NT2/D1 (cell line): ENCODE measurements around the gene CEP72.

Experiments used
- DNase-seq: peaks from one replicate; pipeline ENCODE4 v3.0.0-alpha.2; 2011; ENCODE audit warnings: low read depth, low spot score
- H3K27me3 ChIP-seq: 2 replicates; pipeline ENCODE4 v1.6.0; 2011; ENCODE audit warnings: mild to moderate bottlenecking; ENCODE audit not compliant: insufficient read length, insufficient read depth
- H3K36me3 ChIP-seq: 2 replicates; pipeline ENCODE4 v1.6.1; 2011; ENCODE audit warnings: mild to moderate bottlenecking, low read length, mixed read lengths; ENCODE audit not compliant: insufficient read depth, insufficient read length
- H3K4me1 ChIP-seq: 2 replicates; pipeline ENCODE4 v1.5.1; 2011; ENCODE audit not compliant: insufficient read depth, insufficient read length
- H3K4me3 ChIP-seq: 2 replicates; pipeline ENCODE4 v1.5.1; 2011; ENCODE audit warnings: low read depth; ENCODE audit not compliant: insufficient read length
- H3K9ac ChIP-seq: 2 replicates; pipeline ENCODE4 v1.6.0; 2011; ENCODE audit warnings: low read depth; ENCODE audit not compliant: insufficient read length
- H3K9me3 ChIP-seq: 2 replicates; pipeline ENCODE4 v1.5.1; 2011; ENCODE audit warnings: mild to moderate bottlenecking, low read length; ENCODE audit not compliant: insufficient read depth
- SUZ12 ChIP-seq: IDR thresholded peaks from 2 replicates; pipeline ENCODE4 v1.6.1; 2011; ENCODE audit not compliant: insufficient read length, insufficient read depth; ENCODE audit errors: extremely low read depth
- YY1 ChIP-seq: IDR thresholded peaks from 2 replicates; pipeline ENCODE4 v1.6.1; 2011; ENCODE audit not compliant: insufficient read length, insufficient read depth
- ZNF274 ChIP-seq: IDR thresholded peaks from 2 replicates; pipeline ENCODE4 v1.6.1; 2011; ENCODE audit warnings: mild to moderate bottlenecking, low read depth, low read length

Gene CEP72

GRCh38 chr5:641331-641765 lies 29.2 kb downstream of the CEP72 start:
- Histone ChIP-seq H3K4me1 (no peaks in the 10 kb centered on the region), H3K9me3 (no peaks in the 10 kb centered on the region), H3K27me3 (no peaks in the 10 kb centered on the region), H3K36me3 (peaks cover 92% of the 10 kb centered on the region), H3K9ac (no peak overlapping the region), H3K4me3 (no peak overlapping the region)
- DNase-seq = no peak
- no peak for TF ChIP-seq YY1
- TF ChIP-seq SUZ12 = no peak
- TF ChIP-seq ZNF274 = no peak

GRCh38 chr5:642481-642880 lies 30.3 kb downstream of the CEP72 start:
- no peak overlapping the region for H3K9ac ChIP-seq
- H3K27me3 ChIP-seq = no peaks in the 10 kb centered on the region
- no peak overlapping the region for H3K4me3 ChIP-seq
- no peak for DNase-seq
- TF ChIP-seq YY1 = no peak
- TF ChIP-seq ZNF274 = no peak
- no peak for TF ChIP-seq SUZ12
- H3K4me1 ChIP-seq = no peaks in the 10 kb centered on the region
- H3K9me3 ChIP-seq = no peaks in the 10 kb centered on the region; the same call in 1 of the 2 replicates
- H3K36me3 ChIP-seq = peaks cover 93% of the 10 kb centered on the region

- H3K9ac ChIP-seq = no peak overlapping the region
- H3K4me1 ChIP-seq = no peaks in the 10 kb centered on the region
- H3K27me3 ChIP-seq = no peaks in the 10 kb centered on the region
- H3K36me3 ChIP-seq = peaks cover 93% of the 10 kb centered on the region
- no peak overlapping the region for H3K4me3 ChIP-seq
- no peak for DNase-seq
- H3K9me3 ChIP-seq = peaks cover 8% of the 10 kb centered on the region; the same call in 1 of the 2 replicates
- TF ChIP-seq YY1 (no peak), ZNF274 (no peak)
Measured at GRCh38 chr5:643351-643801, 31.2 kb downstream of the CEP72 start.

- H3K27me3 ChIP-seq = no peaks in the 10 kb centered on the region
- no peak overlapping the region for H3K9ac ChIP-seq
- no peaks in the 10 kb centered on the region for H3K4me1 ChIP-seq
- H3K4me3 ChIP-seq = no peak overlapping the region
- peaks cover 93% of the 10 kb centered on the region for H3K36me3 ChIP-seq
- DNase-seq = no peak
- peaks cover 11% of the 10 kb centered on the region; the same call in 1 of the 2 replicates for H3K9me3 ChIP-seq
- TF ChIP-seq SUZ12 (no peak), ZNF274 (no peak), YY1 (no peak)
Measured at GRCh38 chr5:643811-644271, 31.7 kb downstream of the CEP72 start.

- H3K4me1 ChIP-seq = no peaks in the 10 kb centered on the region
- no peak overlapping the region for H3K9ac ChIP-seq
- H3K36me3 ChIP-seq = peaks cover 93% of the 10 kb centered on the region
- TF ChIP-seq YY1 = no peak
- TF ChIP-seq SUZ12 = no peak
- no peak for TF ChIP-seq ZNF274
- H3K9me3 ChIP-seq = peaks cover 17% of the 10 kb centered on the region; the same call in 1 of the 2 replicates
- no peak overlapping the region for H3K4me3 ChIP-seq
- no peak for DNase-seq
- no peaks in the 10 kb centered on the region for H3K27me3 ChIP-seq
Measured at GRCh38 chr5:644509-644908, 32.4 kb downstream of the CEP72 start.

GRCh38 chr5:644971-645370 lies 32.8 kb downstream of the CEP72 start:
- Histone ChIP-seq H3K4me3 (no peak overlapping the region), H3K4me1 (no peaks in the 10 kb centered on the region), H3K36me3 (peaks cover 93% of the 10 kb centered on the region), H3K9ac (no peak overlapping the region), H3K27me3 (no peaks in the 10 kb centered on the region), H3K9me3 (peaks cover 22% of the 10 kb centered on the region; the same call in 1 of the 2 replicates)
- no peak for DNase-seq
- TF ChIP-seq YY1 (no peak), ZNF274 (no peak), SUZ12 (no peak)

GRCh38 chr5:645421-645820 lies 33.3 kb downstream of the CEP72 start:
- peaks cover 23% of the 10 kb centered on the region; the same call in 1 of the 2 replicates for H3K9me3 ChIP-seq
- H3K4me3 ChIP-seq = no peak overlapping the region
- no peak overlapping the region for H3K9ac ChIP-seq
- TF ChIP-seq ZNF274 (no peak), SUZ12 (no peak), YY1 (no peak)
- no peak for DNase-seq
- H3K36me3 ChIP-seq = peaks cover 90% of the 10 kb centered on the region
- no peaks in the 10 kb centered on the region for H3K4me1 ChIP-seq
- no peaks in the 10 kb centered on the region for H3K27me3 ChIP-seq
